Brain pericyte (primary cell): ENCODE data around the gene EEFSEC.

Experiments used
- DNase-seq: peaks from one replicate; pipeline ENCODE4 v3.0.0-alpha.2; 2012; ENCODE audit warnings: low read depth, low spot score

EEFSEC gene

GRCh38 chr3:128442070-128442469 lies 288.8 kb downstream of the EEFSEC start:
- DNase-seq: no peak

DNA sequence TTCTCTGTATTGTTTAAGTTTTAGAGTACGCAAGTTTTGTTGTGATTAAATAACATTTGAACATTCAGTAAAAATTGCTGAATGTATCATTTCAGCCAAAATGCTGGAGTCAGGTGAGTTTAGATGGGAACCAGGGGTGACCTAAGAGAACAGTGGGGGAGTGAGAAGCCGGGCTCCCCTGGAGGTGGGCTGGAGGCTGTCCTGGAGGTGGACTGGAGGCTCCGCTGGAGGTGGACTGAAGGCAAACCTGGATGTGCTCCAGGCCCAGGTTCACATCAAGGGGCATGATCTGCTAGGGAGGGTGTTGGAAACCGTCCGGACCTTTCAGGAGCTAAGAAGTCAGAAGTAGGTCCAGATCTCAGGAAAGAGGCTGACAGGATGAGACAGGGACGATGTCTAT lies 289.7 kb downstream of the EEFSEC start:
- DNase-seq: no peak

DNA sequence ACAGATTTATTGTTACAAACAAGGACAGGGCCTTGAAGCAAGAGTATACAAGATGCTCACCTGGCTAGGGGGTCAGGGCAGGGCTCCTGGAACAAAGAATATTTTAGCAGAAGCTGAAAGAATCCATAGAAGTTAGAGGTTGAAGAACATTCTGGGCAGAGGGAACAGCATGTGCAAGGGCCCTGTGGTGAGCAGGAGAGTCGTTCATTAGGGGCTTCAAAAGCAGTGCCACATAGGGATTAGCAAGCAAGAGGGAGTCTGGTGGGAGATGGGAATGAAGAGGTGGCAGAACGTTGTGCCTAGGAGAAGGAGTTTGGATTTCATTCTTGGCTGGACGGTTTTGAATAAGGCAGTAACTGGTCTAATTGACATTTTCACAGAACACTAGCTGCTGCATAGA lies 290.5 kb downstream of the EEFSEC start:
- DNase-seq: no peak

DNA sequence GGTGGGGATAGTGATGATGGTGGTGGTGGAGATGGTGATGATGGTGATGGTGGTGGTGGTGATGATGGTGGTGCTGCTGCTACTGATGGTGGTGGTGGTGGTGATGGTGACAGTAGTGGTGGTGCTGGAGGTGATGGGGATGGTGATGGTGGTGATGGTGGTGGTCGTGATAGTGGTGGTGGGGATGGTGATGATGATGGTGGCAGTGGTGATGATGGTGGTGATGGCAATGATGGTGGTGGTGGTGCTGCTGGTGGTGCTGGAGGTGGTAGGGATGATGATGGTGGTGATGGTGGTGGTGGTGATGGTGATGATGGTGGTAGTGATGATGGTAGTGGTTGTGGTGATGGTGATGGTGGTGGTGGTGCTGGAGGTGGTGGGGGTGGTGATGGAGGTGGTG lies 292.1 kb downstream of the EEFSEC start:
- no peak for DNase-seq

GRCh38 chr3:128446821-128447220 lies 293.5 kb downstream of the EEFSEC start:
- DNase-seq: no peak

DNA sequence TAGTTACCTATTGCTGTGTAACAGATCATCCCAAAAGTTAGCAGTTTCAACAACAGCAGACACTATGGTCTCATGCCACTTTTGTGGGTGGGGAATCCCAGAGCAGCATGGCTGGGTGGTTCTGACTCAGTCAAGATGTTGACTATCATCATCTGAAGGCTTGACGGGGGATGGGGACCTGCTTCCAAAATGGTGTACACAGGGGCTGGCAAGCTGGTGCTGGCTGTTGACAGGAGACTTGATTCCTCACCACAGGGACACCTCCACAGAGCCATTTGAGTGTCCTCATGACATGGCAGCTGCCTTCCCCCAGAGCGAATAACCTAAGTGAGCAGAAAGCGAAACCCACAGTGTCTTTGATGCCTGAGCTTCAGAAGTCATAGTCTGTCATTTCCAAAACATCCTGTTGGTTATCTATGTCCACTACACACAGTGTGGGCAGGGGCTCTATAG lies 294.3 kb downstream of the EEFSEC start:
- DNase-seq: no peak

GRCh38 chr3:128448491-128448890 lies 295.2 kb downstream of the EEFSEC start:
- DNase-seq: no peak

GRCh38 chr3:128449111-128449638 lies 295.9 kb downstream of the EEFSEC start:
- no peak for DNase-seq

DNA sequence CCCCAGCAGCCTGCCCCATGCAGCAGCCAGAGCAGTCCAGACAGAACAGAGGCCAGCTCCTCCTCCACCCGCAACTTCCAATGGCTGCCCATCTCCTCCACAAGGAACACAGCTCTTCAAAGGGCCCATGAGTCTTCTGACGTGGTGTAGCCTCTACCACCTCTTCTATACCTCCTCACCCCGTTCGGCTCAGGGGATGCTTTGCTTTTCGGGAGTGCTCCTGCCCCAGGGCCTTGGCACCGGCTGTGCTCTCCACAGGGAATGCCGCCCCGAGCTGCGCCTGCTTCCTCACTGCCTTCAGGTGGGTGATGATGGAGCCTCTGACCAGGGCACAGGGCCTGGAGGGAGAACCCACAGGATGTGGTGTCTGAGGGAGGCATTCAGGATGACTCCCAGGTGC lies 298.8 kb downstream of the EEFSEC start:
- no peak for DNase-seq

GRCh38 chr3:128452678-128453275 lies 299.5 kb downstream of the EEFSEC start:
- DNase-seq: no peak

GRCh38 chr3:128453501-128454309 lies 300.4 kb downstream of the EEFSEC start:
- no peak for DNase-seq

DNA sequence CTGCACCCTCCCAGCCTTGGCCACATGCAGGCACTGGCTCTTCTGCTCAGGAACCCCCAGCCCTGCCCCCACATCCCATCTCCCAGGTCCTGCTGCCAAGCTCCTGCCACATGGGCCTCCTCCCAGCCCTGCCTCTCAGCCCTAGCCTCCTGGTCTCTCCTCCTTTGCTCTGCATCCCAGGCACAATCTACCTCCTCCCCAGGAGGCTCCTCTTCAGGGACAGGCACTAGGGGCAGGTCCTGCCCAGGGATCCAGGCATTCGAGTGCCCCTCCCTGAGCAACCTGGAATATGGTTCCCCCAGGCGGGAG lies 301.0 kb downstream of the EEFSEC start:
- no peak for DNase-seq

DNA sequence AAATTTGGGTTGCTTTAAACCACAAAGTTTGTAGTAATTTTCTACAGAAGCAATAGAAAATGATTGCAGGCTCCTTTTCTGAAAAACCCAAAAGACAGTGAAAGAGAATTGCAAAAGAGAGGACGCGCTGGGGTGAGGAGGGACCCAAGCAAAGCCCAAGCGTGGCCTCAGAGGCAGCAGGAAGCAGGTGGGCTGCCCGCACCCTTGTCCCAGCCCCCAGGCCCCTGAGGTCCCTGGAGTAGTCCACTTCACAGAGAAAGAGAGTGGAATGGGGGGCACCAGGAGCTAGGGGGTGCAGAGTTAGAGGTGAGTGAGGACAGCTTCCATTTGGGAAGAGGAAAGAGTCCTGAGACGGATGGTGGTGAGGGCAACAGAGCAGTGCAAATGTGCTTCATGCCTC lies 301.8 kb downstream of the EEFSEC start:
- no peak for DNase-seq

- no peak for DNase-seq
Measured at GRCh38 chr3:128455786-128456748, 302.8 kb downstream of the EEFSEC start.

DNA sequence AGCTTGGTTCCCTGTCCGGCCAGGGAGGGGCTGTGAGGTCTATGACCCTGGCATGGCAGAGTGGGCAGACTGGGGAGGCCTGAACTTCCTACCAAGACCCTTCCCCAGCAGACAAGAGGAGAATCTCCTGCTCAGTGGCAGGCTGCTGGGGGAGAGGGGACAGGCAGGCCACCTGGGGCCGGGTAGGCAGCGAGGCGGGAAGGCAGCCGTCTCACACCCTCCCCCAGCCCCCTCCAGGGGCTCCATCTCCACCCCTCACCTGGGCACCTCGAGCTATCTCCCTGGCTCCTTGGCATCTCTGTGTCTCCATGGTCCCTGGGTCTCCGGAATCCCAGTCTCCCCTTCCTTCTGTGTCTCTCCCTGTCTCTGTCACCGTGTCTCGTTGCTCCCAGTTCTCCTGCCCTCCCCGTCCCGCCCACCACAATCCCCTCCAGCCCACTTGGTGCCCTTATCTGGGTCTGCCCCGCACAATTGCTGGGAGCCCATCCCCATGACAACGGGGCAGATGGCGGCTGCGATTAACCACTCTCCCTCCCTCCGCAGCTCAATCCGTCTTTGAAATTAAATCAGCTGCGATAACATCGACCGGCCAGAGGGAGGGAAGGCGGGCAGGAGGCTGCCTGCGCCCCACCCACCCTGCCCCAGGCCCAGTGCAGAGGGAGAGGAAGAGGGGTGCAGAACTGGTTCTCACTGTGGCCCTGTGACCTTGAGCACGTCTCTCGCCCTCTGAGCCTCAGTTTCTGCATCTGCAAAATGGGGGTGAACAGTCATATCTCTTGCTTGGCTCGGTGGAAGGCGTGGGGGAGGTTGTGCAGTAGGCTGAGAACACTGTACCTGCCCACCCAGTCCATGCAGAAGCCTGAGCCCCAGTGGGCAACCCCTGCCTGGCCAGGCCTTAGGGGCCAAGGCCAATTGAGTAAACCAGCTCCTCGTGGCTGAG lies 303.8 kb downstream of the EEFSEC start:
- DNase-seq: no peak

- DNase-seq: no peak
Measured at GRCh38 chr3:128457937-128458336, 304.7 kb downstream of the EEFSEC start.
